Neural progenitor cell (in vitro differentiated cells): ENCODE data around the gene ZNF763.
"Not testable (repeated sequence)": the region's sequence is repeated elsewhere in the genome, so short reads cannot be mapped to it uniquely, and the experiment has no call there.

ENCODE experiments used
- EZH2 ChIP-seq: fragments of 200-600 bp; sonication (generic); IDR thresholded peaks from 2 replicates; pipeline ENCODE4 v1.6.1; 2017; ENCODE audit warnings: antibody characterized with exemption, mild to moderate bottlenecking, moderate library complexity
- EZH2phosphoT487 ChIP-seq: fragments of 200-600 bp; sonication (generic); IDR thresholded peaks from 2 replicates; pipeline ENCODE4 v1.6.1; 2017; ENCODE audit warnings: antibody characterized with exemption
- TF ChIP-seq, protein P1 (sequence below): fragments of 200-600 bp; sonication (generic); IDR thresholded peaks from 2 replicates; pipeline ENCODE4 v1.5.1; 2017; ENCODE audit warnings: antibody characterized with exemption, mild to moderate bottlenecking

GRCh38 chr19:11941361-11941887 is 23.4 kb upstream of the ZNF763 start:
- TF ChIP-seq, protein P1, sequence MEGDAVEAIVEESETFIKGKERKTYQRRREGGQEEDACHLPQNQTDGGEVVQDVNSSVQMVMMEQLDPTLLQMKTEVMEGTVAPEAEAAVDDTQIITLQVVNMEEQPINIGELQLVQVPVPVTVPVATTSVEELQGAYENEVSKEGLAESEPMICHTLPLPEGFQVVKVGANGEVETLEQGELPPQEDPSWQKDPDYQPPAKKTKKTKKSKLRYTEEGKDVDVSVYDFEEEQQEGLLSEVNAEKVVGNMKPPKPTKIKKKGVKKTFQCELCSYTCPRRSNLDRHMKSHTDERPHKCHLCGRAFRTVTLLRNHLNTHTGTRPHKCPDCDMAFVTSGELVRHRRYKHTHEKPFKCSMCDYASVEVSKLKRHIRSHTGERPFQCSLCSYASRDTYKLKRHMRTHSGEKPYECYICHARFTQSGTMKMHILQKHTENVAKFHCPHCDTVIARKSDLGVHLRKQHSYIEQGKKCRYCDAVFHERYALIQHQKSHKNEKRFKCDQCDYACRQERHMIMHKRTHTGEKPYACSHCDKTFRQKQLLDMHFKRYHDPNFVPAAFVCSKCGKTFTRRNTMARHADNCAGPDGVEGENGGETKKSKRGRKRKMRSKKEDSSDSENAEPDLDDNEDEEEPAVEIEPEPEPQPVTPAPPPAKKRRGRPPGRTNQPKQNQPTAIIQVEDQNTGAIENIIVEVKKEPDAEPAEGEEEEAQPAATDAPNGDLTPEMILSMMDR, result not testable (repeated sequence)
- not testable (repeated sequence) for TF ChIP-seq EZH2, EZH2phosphoT487
